OCI-LY3 (cell line): Measurements from ENCODE around the gene ADCY5.

Source experiments
- H2AFZ ChIP-seq: fragments of 200-600, 300-600 bp; shearing (Covaris generic); 2 replicates; pipeline ENCODE4 v1.6.0; 2014; ENCODE audit warnings: antibody characterized with exemption, low read depth, low read length
- H3K27ac ChIP-seq: fragments of 200-600, 300-600 bp; sonication (generic); 2 replicates; pipeline ENCODE4 v1.5.1; 2014; ENCODE audit warnings: mild to moderate bottlenecking, low read length, moderate library complexity, mixed read lengths
- H3K27me3 ChIP-seq: fragments of 200-600, 300-600 bp; sonication (generic); 2 replicates; pipeline ENCODE4 v1.6.1; 2014; ENCODE audit warnings: low read depth, low read length, mixed read lengths
- H3K36me3 ChIP-seq: fragments of 200-600, 300-600 bp; sonication (generic); replicated peaks from 2 replicates; pipeline ENCODE3; 2014; ENCODE audit warnings: low read depth, low read length, mixed read lengths
- H3K4me1 ChIP-seq: fragments of 300-600, 200-600 bp; sonication (generic); 2 replicates; pipeline ENCODE4 v1.6.1; 2014; ENCODE audit warnings: low read length, mixed read lengths
- H3K4me2 ChIP-seq: fragments of 200-600, 300-600 bp; sonication (generic); 2 replicates; pipeline ENCODE4 v1.6.1; 2014; ENCODE audit warnings: low read length, mixed read lengths
- H3K4me3 ChIP-seq: fragments of 300-600, 200-600 bp; sonication (generic); 2 replicates; pipeline ENCODE4 v1.5.1; 2014; ENCODE audit warnings: antibody characterized with exemption, mild to moderate bottlenecking, low read length, moderate library complexity
- H3K79me2 ChIP-seq: fragments of 300-600, 200-600 bp; shearing (Covaris generic); 2 replicates; pipeline ENCODE4 v1.6.1; 2014; ENCODE audit warnings: mild to moderate bottlenecking, low read length, mixed read lengths
- H3K9ac ChIP-seq: fragments of 300-600, 200-600 bp; shearing (Covaris generic); 2 replicates; pipeline ENCODE4 v1.6.0; 2014; ENCODE audit warnings: mild to moderate bottlenecking, low read length, moderate library complexity
- H3K9me3 ChIP-seq: fragments of 200-600, 300-600 bp; shearing (Covaris generic); 2 replicates; pipeline ENCODE4 v1.6.1; 2014; ENCODE audit warnings: low read length, mixed read lengths; ENCODE audit not compliant: insufficient read depth
- H4K20me1 ChIP-seq: fragments of 200-600, 300-600 bp; sonication (generic); 2 replicates; pipeline ENCODE4 v1.6.1; 2016; ENCODE audit warnings: low read length, mixed read lengths; ENCODE audit not compliant: insufficient read depth
- CTCF ChIP-seq: fragments of 200-600, 300-600 bp; sonication (generic); IDR thresholded peaks from 2 replicates; pipeline ENCODE4 v1.5.1; 2014; ENCODE audit warnings: antibody characterized with exemption, low read length, low read depth
- EZH2phosphoT487 ChIP-seq: fragments of 200-600 bp; shearing (Covaris generic); IDR thresholded peaks from 2 replicates; pipeline ENCODE4 v1.6.1; 2018; ENCODE audit warnings: antibody characterized with exemption, mixed run types, low read depth

ADCY5 gene

GRCh38 chr3:123324880-123325765, 123.8 kb downstream of the ADCY5 start:
- Histone ChIP-seq H3K36me3 (no peaks in the 10 kb centered on the region), H3K4me2 (no peak overlapping the region), H3K27me3 (peaks cover 25% of the 10 kb centered on the region), H3K4me1 (no peaks in the 10 kb centered on the region), H3K9me3 (no peaks in the 10 kb centered on the region), H4K20me1 (no peaks in the 10 kb centered on the region), H3K4me3 (no peak overlapping the region), H3K79me2 (no peaks in the 10 kb centered on the region), H2AFZ (no peak overlapping the region), H3K27ac (no peak overlapping the region), H3K9ac (no peak overlapping the region)
- TF ChIP-seq EZH2phosphoT487 (no peak), CTCF (no peak)

GRCh38 chr3:123323781-123324180, 125.1 kb downstream of the ADCY5 start:
- Histone ChIP-seq H3K4me1 (no peaks in the 10 kb centered on the region), H3K79me2 (no peaks in the 10 kb centered on the region), H3K9me3 (no peaks in the 10 kb centered on the region), H3K9ac (no peak overlapping the region), H3K36me3 (no peaks in the 10 kb centered on the region), H3K4me2 (no peak overlapping the region), H3K4me3 (no peak overlapping the region), H3K27ac (no peak overlapping the region), H4K20me1 (no peaks in the 10 kb centered on the region), H2AFZ (no peak overlapping the region), H3K27me3 (peaks cover 26% of the 10 kb centered on the region)
- TF ChIP-seq CTCF (no peak), EZH2phosphoT487 (no peak)

DNA sequence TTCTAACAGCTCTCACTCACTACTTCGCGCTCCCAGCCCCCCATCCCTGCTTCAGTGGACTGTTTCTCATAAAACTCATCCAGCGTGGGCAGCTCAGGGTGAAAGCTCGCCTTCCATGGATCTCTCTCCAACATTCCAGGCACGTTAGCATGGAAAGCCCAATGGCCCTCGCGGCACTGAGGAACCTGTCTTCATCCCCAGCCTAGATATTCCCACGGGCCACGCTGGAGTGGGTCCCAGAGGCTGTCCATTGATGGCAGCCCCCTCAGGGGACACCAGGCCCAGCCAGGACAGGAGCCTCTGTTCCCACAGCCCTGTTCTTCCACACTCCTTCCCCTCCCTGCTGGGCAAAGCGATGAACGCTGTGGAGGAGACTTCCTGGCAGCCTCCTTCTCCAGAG, 126.0 kb downstream of the ADCY5 start:
- no peak overlapping the region for H2AFZ ChIP-seq
- H4K20me1 ChIP-seq: no peaks in the 10 kb centered on the region
- H3K79me2 ChIP-seq: no peaks in the 10 kb centered on the region
- H3K9me3 ChIP-seq: no peaks in the 10 kb centered on the region
- H3K4me2 ChIP-seq: no peak overlapping the region
- H3K27ac ChIP-seq: no peak overlapping the region
- no peak for TF ChIP-seq EZH2phosphoT487
- no peak for TF ChIP-seq CTCF
- H3K36me3 ChIP-seq: no peaks in the 10 kb centered on the region
- no peak overlapping the region for H3K4me3 ChIP-seq
- H3K4me1 ChIP-seq: peaks cover 5% of the 10 kb centered on the region; the same call in 1 of the 2 replicates
- H3K27me3 ChIP-seq: peaks cover 35% of the 10 kb centered on the region
- H3K9ac ChIP-seq: no peak overlapping the region

DNA sequence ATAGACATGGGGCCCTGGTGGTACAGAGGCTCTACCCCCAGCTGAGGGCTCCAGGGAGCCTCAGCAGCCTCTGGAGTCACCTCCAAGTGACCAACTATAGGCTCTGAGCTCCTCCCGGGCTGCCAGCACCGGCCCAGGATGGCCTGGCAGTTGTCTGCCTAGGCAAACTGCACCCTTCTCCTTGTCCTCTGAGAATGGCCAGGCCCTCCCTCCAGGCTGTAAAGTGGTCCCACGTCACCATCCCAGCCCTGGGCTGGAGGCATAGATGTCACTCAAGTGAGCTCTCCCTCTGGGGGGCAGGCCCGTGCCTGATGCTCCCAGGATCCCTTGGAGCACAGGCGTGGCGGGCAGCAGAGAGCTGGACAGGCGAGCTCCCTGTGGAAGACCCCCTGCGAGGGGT, 127.1 kb downstream of the ADCY5 start:
- Histone ChIP-seq H3K4me2 (no peak overlapping the region), H3K27me3 (peaks cover 32% of the 10 kb centered on the region), H3K79me2 (no peaks in the 10 kb centered on the region), H2AFZ (no peak overlapping the region), H3K27ac (no peak overlapping the region), H3K36me3 (no peaks in the 10 kb centered on the region), H3K4me1 (peaks cover 5% of the 10 kb centered on the region; the same call in 1 of the 2 replicates), H4K20me1 (no peaks in the 10 kb centered on the region), H3K9ac (no peak overlapping the region), H3K4me3 (no peak overlapping the region), H3K9me3 (no peaks in the 10 kb centered on the region)
- TF ChIP-seq CTCF (no peak), EZH2phosphoT487 (no peak)
